A549 (cell line): Measurements from ENCODE around the gene RNF121. TPM values are rescaled to one million over a fixed set of nuclear protein-coding genes. Genes with fewer than 3 reads are reported as not detected.

Experiments used
- ATAC-seq, 2 experiments: fragments of 200-7000 bp in 1 of 2; fragments of >200 bp in 1 of 2; cut with Nextera tagmentation in 1 of 2; cut with Tn5 transposase in 1 of 2; 3 replicates each; pipeline versions ENCODE4 v1.8.0 to v1.9.1; 2018 to 2020; ENCODE audit warnings: mild to moderate bottlenecking in 1 of 2, moderate library complexity in 1 of 2
- CTCF ChIA-PET: fragments of 300-600 bp; sonication (Branson Sonifier 250); formaldehyde crosslinking; extraction: SDS; loops from one replicate; lab custom pipeline; 2021; ENCODE audit warnings: antibody characterized with exemption, inconsistent platforms; lab: Yijun Ruan, JAX
- POLR2A ChIA-PET: fragments of 350-600 bp; formaldehyde crosslinking; extraction: SDS; loops from one replicate; lab custom pipeline; 2021; ENCODE audit warnings: antibody characterized with exemption, inconsistent platforms; lab: Yijun Ruan, JAX
- DNase-seq, 2 experiments: peaks; one replicate each; pipeline versions ENCODE4 v3.0.0 to v3.0.0-alpha.2; 2011 to 2016; ENCODE audit warnings: low read depth in 1 of 2, low spot score in 1 of 2
- FAIRE-seq: peaks from 2 replicates; lab custom pipeline; 2011; peaks lifted over from hg19 to GRCh38; lab: Jason Lieb, UNC
- H3K27ac ChIP-seq, 2 experiments: fragments of >200 bp; sonication (Bioruptor Twin); formaldehyde crosslinking; 3 replicates each; pipeline ENCODE4 v1.5.1; 2016 to 2017
- H3K4me1 ChIP-seq: fragments of >200 bp; sonication (Bioruptor Twin); formaldehyde crosslinking; 3 replicates; pipeline ENCODE4 v1.6.1; 2016
- H3K4me2 ChIP-seq: fragments of >200 bp; sonication (Bioruptor Twin); formaldehyde crosslinking; 3 replicates; pipeline ENCODE4 v1.6.1; 2016
- H3K4me3 ChIP-seq: fragments of >200 bp; sonication (Bioruptor Twin); formaldehyde crosslinking; 3 replicates; pipeline ENCODE4 v1.5.1; 2016
- H3K9me3 ChIP-seq: fragments of >200 bp; sonication (Bioruptor Twin); formaldehyde crosslinking; 3 replicates; pipeline ENCODE4 v1.6.1; 2016
- ATOH8 ChIP-seq: fragments of 250-450 bp; sonication (Bioruptor Pico); IDR thresholded peaks from 2 replicates; pipeline ENCODE4 v1.5.0; 2020; ENCODE audit warnings: low read depth, mild to moderate bottlenecking, moderate library complexity
- BCL3 ChIP-seq: fragments of >200 bp; sonication (Bioruptor Twin); formaldehyde crosslinking; IDR thresholded peaks from 3 replicates; pipeline ENCODE4 v1.6.1; 2016
- CBX8 ChIP-seq: fragments of 200-600 bp; sonication (generic); IDR thresholded peaks from 2 replicates; pipeline ENCODE4 v1.6.1; 2016
- CEBPB ChIP-seq, 2 experiments: fragments of >200 bp in 1 of 2; sonication (Bioruptor Twin) in 1 of 2; formaldehyde crosslinking in 1 of 2; IDR thresholded peaks; 2 replicates each; pipeline ENCODE4 v1.6.1; 2012 to 2016
- E2F6 ChIP-seq: IDR thresholded peaks from 2 replicates; pipeline ENCODE4 v1.6.1; 2012; ENCODE audit warnings: low read depth, borderline replicate concordance
- EHF ChIP-seq: fragments of 250-450 bp; sonication (Bioruptor Pico); IDR thresholded peaks from 2 replicates; pipeline ENCODE4 v1.5.0; 2020; ENCODE audit warnings: mild to moderate bottlenecking
- EHMT2 ChIP-seq: fragments of 200-600 bp; sonication (generic); IDR thresholded peaks from 2 replicates; pipeline ENCODE4 v1.6.1; 2016; ENCODE audit warnings: antibody characterized with exemption, low read depth, mild to moderate bottlenecking, moderate library complexity
- ELK1 ChIP-seq: fragments of 150-350 bp; IDR thresholded peaks from 2 replicates; pipeline ENCODE4 v1.6.1; 2014; ENCODE audit warnings: low read depth, mild to moderate bottlenecking, low read length
- FOSL2 ChIP-seq, 2 experiments: fragments of 450-650 bp in 1 of 2; fragments of >200 bp in 1 of 2; sonication (Bioruptor Twin) in 1 of 2; formaldehyde crosslinking; IDR thresholded peaks; 2 replicates each; pipeline versions ENCODE4 v1.5.0 to v1.6.1; 2016 to 2020; ENCODE audit warnings: mild to moderate bottlenecking in 1 of 2, moderate library complexity in 1 of 2
- HDAC2 ChIP-seq: fragments of 200-600 bp; sonication (generic); IDR thresholded peaks from 2 replicates; pipeline ENCODE4 v1.6.1; 2016
- HEYL ChIP-seq: fragments of 250-450 bp; sonication (Bioruptor Pico); IDR thresholded peaks from 2 replicates; pipeline ENCODE4 v1.8.0; 2021; ENCODE audit warnings: mild to moderate bottlenecking, moderate library complexity
- HMGXB4 ChIP-seq: fragments of 250-450 bp; sonication (Bioruptor Pico); IDR thresholded peaks from 2 replicates; pipeline ENCODE4 v1.5.0; 2021; ENCODE audit warnings: mild to moderate bottlenecking, moderate library complexity, borderline replicate concordance
- JUN ChIP-seq, 2 experiments: fragments of >200 bp; sonication (Bioruptor Twin); formaldehyde crosslinking; IDR thresholded peaks; 2 replicates in 1 of 2; 3 replicates in 1 of 2; pipeline ENCODE4 v1.6.1; 2016 to 2017
- JUNB ChIP-seq: fragments of >200 bp; sonication (Bioruptor Twin); formaldehyde crosslinking; IDR thresholded peaks from 2 replicates; pipeline ENCODE4 v1.6.1; 2016
- MAX ChIP-seq: IDR thresholded peaks from 2 replicates; pipeline ENCODE4 v1.6.1; 2012
- MYC ChIP-seq: IDR thresholded peaks from 2 replicates; pipeline ENCODE4 v1.6.1; 2012; ENCODE audit warnings: mild to moderate bottlenecking, inconsistent platforms, low read length, improper control_type of control experiment, borderline replicate concordance
- POLR2A ChIP-seq: IDR thresholded peaks from 2 replicates; pipeline ENCODE4 v1.6.1; 2012; ENCODE audit warnings: mild to moderate bottlenecking, low read length
- POLR2AphosphoS2 ChIP-seq: conservative IDR thresholded peaks from 2 replicates; pipeline ENCODE4 v1.6.1; 2012; ENCODE audit warnings: low read length, improper control_type of control experiment, inconsistent platforms
- RFX5 ChIP-seq: fragments of 450-650 bp; IDR thresholded peaks from 2 replicates; pipeline ENCODE4 v1.7.1; 2014; ENCODE audit warnings: antibody characterized with exemption, mild to moderate bottlenecking, moderate library complexity
- TFCP2L1 ChIP-seq: fragments of 250-450 bp; sonication (Bioruptor Pico); IDR thresholded peaks from 2 replicates; pipeline ENCODE4 v1.5.0; 2021; ENCODE audit warnings: mild to moderate bottlenecking
- TP53 ChIP-seq: fragments of 250-450 bp; sonication (Bioruptor Pico); IDR thresholded peaks from 2 replicates; pipeline ENCODE4 v1.5.0; 2021; ENCODE audit warnings: mild to moderate bottlenecking, moderate library complexity
- ZFP36 ChIP-seq: fragments of 450-650 bp; IDR thresholded peaks from 2 replicates; pipeline ENCODE4 v1.6.1; 2014; ENCODE audit warnings: borderline replicate concordance; ENCODE audit not compliant: partially characterized antibody
- ZNF302 ChIP-seq: fragments of 250-450 bp; sonication (Bioruptor Pico); IDR thresholded peaks from 2 replicates; pipeline ENCODE4 v1.9.0; 2021; ENCODE audit warnings: inconsistent platforms, mild to moderate bottlenecking, moderate library complexity
- ZSCAN20 ChIP-seq: fragments of 250-450 bp; sonication (Bioruptor Pico); IDR thresholded peaks from 2 replicates; pipeline ENCODE4 v1.8.0; 2022; ENCODE audit warnings: mild to moderate bottlenecking, moderate library complexity
- WGBS: methylation state at CpG from one replicate; pipeline ENCODE4 v1.1.6; 2017; ENCODE audit errors: missing lambda C conversion rate; 5-methylcytosine and 5-hydroxymethylcytosine counted together
- polyA plus RNA-seq, 4 experiments: library from polyadenylated mRNA; depleted of rRNA in 3 of 4; stranded (reverse); fragments of >200 nt; fragmentation: RNase III in 1 of 4; extraction: RNeasy Plus Mini Kit Qiagen cat#74134 plus additional on column Dnase treatment in 1 of 4; gene quantifications; 2 replicates in 3 of 4; 3 replicates in 1 of 4; pipeline ENCODE4 v1.2.3, GENCODE V29; 2011 to 2017

The RNF121 gene
- polyA plus RNA-seq, 2 of the 4 experiments (the other 2 are of a cell fraction), result 79.0 to 102 TPM

- CTCF ChIA-PET, result interaction anchor here (0.6 to 10.9 kb wide), 7 partner anchors 7 to 423 kb away, joined by 3 to 109 read pairs (median 7); no protein-coding TSS in a partner anchor
- POLR2A ChIA-PET, result no interaction called here
- no peak overlapping the region for H3K4me3 ChIP-seq
- H3K27ac ChIP-seq, result no peak overlapping the region
- 93% methylated on average over 5 of the region's 5 CpGs for WGBS
- peaks cover 10% of the 10 kb centered on the region; the same call in 2 of the 3 replicates for H3K4me1 ChIP-seq
- TF ChIP-seq JUN (IDR thresholded peaks at IDR 0.05) (no peak), POLR2AphosphoS2 (no peak), ZNF302 (CRISPR knock-in tag) (no peak), ATOH8 (CRISPR knock-in tag) (no peak), CBX8 (no peak), EHF (CRISPR knock-in tag) (no peak), TFCP2L1 (no peak), RFX5 (no peak), MAX (no peak)
- no peak overlapping the region for H3K4me2 ChIP-seq
- no peaks in the 10 kb centered on the region for H3K9me3 ChIP-seq
- DNase-seq (no peak), FAIRE-seq (no peak), ATAC-seq (no peak)
Observed at GRCh38 chr11:72007587-72007986, 78.7 kb downstream of the RNF121 start.

- Histone ChIP-seq H3K4me1 (peaks cover 21% of the 10 kb centered on the region), H3K9me3 (no peaks in the 10 kb centered on the region), H3K4me2 (no peak overlapping the region), H3K27ac (no peak overlapping the region), H3K4me3 (no peak overlapping the region)
- CTCF ChIA-PET, result interaction anchor here (1.2 to 10.9 kb wide), 9 partner anchors 10 to 422 kb away, joined by 3 to 109 read pairs (median 6); no protein-coding TSS in a partner anchor
- POLR2A ChIA-PET, result no interaction called here
- WGBS, result 96% methylated on average over 7 of the region's 7 CpGs
- FAIRE-seq (no peak), ATAC-seq (no peak), DNase-seq (no peak)
- TF ChIP-seq HEYL (CRISPR knock-in tag), result no peak
Observed at GRCh38 chr11:72008728-72009127, 79.9 kb downstream of the RNF121 start.

GRCh38 chr11:72009156-72009555, 80.3 kb downstream of the RNF121 start:
- H3K27ac ChIP-seq, result no peak overlapping the region
- no peak overlapping the region for H3K4me3 ChIP-seq
- 96% methylated on average over 6 of the region's 6 CpGs for WGBS
- H3K9me3 ChIP-seq, result no peaks in the 10 kb centered on the region
- ATAC-seq, result no peak
- no peak overlapping the region for H3K4me2 ChIP-seq
- ChIA-PET CTCF (interaction anchor here (1.2 to 10.9 kb wide), 6 partner anchors 10 to 422 kb away, joined by 3 to 109 read pairs (median 6); no protein-coding TSS in a partner anchor), POLR2A (no interaction called here)
- no peak for DNase-seq
- FAIRE-seq, result no peak
- peaks cover 26% of the 10 kb centered on the region for H3K4me1 ChIP-seq
- TF ChIP-seq JUNB, result no peak
- TF ChIP-seq ZFP36, result no peak
- TF ChIP-seq TP53 (CRISPR knock-in tag), result no peak
- no peak for TF ChIP-seq MYC
- TF ChIP-seq HDAC2, result no peak

- H3K4me2 ChIP-seq, result no peak overlapping the region
- H3K27ac ChIP-seq, result no peak overlapping the region; a peak in 1 of 6 replicates
- POLR2A ChIA-PET, result no interaction called here
- H3K4me1 ChIP-seq, result peaks cover 30% of the 10 kb centered on the region
- WGBS, result 93% methylated on average over 8 of the region's 10 CpGs
- H3K9me3 ChIP-seq, result no peaks in the 10 kb centered on the region
- no peak for ATAC-seq
- no peak for FAIRE-seq
- no peak overlapping the region for H3K4me3 ChIP-seq
- CTCF ChIA-PET, result interaction anchor here (1.0 to 10.9 kb wide), 4 partner anchors 14 to 66 kb away, joined by 3 to 109 read pairs (median 4); no protein-coding TSS in a partner anchor
- DNase-seq, result no peak
- TF ChIP-seq E2F6 (no peak), EHMT2 (no peak), POLR2A (no peak), CEBPB (IDR thresholded peaks at IDR 0.05) (no peak), BCL3 (no peak), FOSL2 (IDR thresholded peaks at IDR 0.05) (no peak), FOSL2 (CRISPR knock-in tag; IDR thresholded peaks at IDR 0.05) (no peak), ELK1 (no peak), JUN (IDR thresholded peaks at IDR 0.05) (no peak), ZSCAN20 (no peak), HEYL (CRISPR knock-in tag) (no peak), HMGXB4 (no peak), ZFP36 (no peak)
Observed at GRCh38 chr11:72010529-72011233, 81.8 kb downstream of the RNF121 start.
